ENCODE data around the gene SLCO2A1.

SLCO2A1 gene

GRCh38 chr3:133977568-133977967, 52.2 kb downstream of the SLCO2A1 start:
- DNase-seq, result no peak

GRCh38 chr3:133973249-133973980, 56.3 kb downstream of the SLCO2A1 start:
- no peak for DNase-seq

GRCh38 chr3:133972156-133972555, 57.6 kb downstream of the SLCO2A1 start:
- DNase-seq, result no peak

GRCh38 chr3:133970916-133971315, 58.8 kb downstream of the SLCO2A1 start:
- no peak for DNase-seq

GRCh38 chr3:133970339-133970738, 59.4 kb downstream of the SLCO2A1 start:
- no peak for DNase-seq

GRCh38 chr3:133967992-133968892, 61.5 kb downstream of the SLCO2A1 start:
- DNase-seq, result no peak

GRCh38 chr3:133966954-133967353, 62.8 kb downstream of the SLCO2A1 start:
- no peak for DNase-seq

- no peak for DNase-seq
Measured at GRCh38 chr3:133965906-133966305, 63.8 kb downstream of the SLCO2A1 start.

- DNase-seq, result no peak
Measured at GRCh38 chr3:133965013-133965570, 64.6 kb downstream of the SLCO2A1 start.

GRCh38 chr3:133964547-133964946, 65.2 kb downstream of the SLCO2A1 start:
- no peak for DNase-seq

- no peak for DNase-seq
Measured at GRCh38 chr3:133963657-133964396, 65.9 kb downstream of the SLCO2A1 start.

GRCh38 chr3:133962849-133963248, 66.9 kb downstream of the SLCO2A1 start:
- DNase-seq, result no peak

GRCh38 chr3:133958071-133958805, 71.5 kb downstream of the SLCO2A1 start:
- DNase-seq, result no peak

- DNase-seq, result no peak
Measured at GRCh38 chr3:133956982-133957381, 72.7 kb downstream of the SLCO2A1 start.

- DNase-seq, result no peak
Measured at GRCh38 chr3:133956353-133956752, 73.4 kb downstream of the SLCO2A1 start.

- DNase-seq, result no peak
Measured at GRCh38 chr3:133955892-133956291, 73.8 kb downstream of the SLCO2A1 start.

GRCh38 chr3:133954717-133955360, 74.9 kb downstream of the SLCO2A1 start:
- no peak for DNase-seq

- DNase-seq, result no peak
Measured at GRCh38 chr3:133953297-133953696, 76.4 kb downstream of the SLCO2A1 start.

GRCh38 chr3:133949438-133949837, 80.3 kb downstream of the SLCO2A1 start:
- no peak for DNase-seq

- DNase-seq, result no peak
Measured at GRCh38 chr3:133948996-133949395, 80.7 kb downstream of the SLCO2A1 start.

- DNase-seq, result no peak
Measured at GRCh38 chr3:133948131-133948810, 81.5 kb downstream of the SLCO2A1 start.
